Colonic mucosa (tissue), 4 donors: ENCODE results near the gene TMPRSS6. TPM values are rescaled to one million over a fixed set of nuclear protein-coding genes. Genes with fewer than 3 reads are reported as not detected.

Experiments
- DNase-seq: peaks from one replicate; pipeline ENCODE4 v3.0.0-alpha.2; 2020
- H3K27ac ChIP-seq: fragments of 200-600 bp; one replicate; pipeline ENCODE4 v1.8.0; 2021
- H3K27me3 ChIP-seq: fragments of 200-600 bp; one replicate; pipeline ENCODE4 v1.8.0; 2021
- H3K36me3 ChIP-seq: fragments of 200-600 bp; one replicate; pipeline ENCODE4 v1.8.0; 2021
- H3K4me1 ChIP-seq: fragments of 200-600 bp; one replicate; pipeline ENCODE4 v1.8.0; 2021; ENCODE audit warnings: mild to moderate bottlenecking
- H3K4me3 ChIP-seq: fragments of 200-600 bp; one replicate; pipeline ENCODE4 v1.8.0; 2021
- H3K9ac ChIP-seq, 2 donors: one replicate each; pipeline ENCODE4 v1.7.0; 2013; ENCODE audit warnings: control low read depth in 2 of 2, low read depth in 2 of 2, low read length in 2 of 2
- H3K9me3 ChIP-seq: fragments of 200-600 bp; one replicate; pipeline ENCODE4 v1.8.0; 2021
- intact Hi-C: fragments of 100-400 bp; cut with DNase I; formaldehyde crosslinking; loops from one replicate; pipeline ENCODE4 v1.14.1; 2022
- total RNA-seq, 2 donors: library from RNA; stranded (reverse); fragmentation: NEBNext Ultra II Directional in 1 of 2; extraction: Animal tissue kit (Norgen Biotek cat#: 25700) in 1 of 2; gene quantifications; one replicate each; pipeline ENCODE4 v1.2.1, GENCODE V29; 2021
- TF ChIP-seq, protein P1 (sequence below): fragments of 200-600 bp; IDR thresholded peaks from one replicate; pipeline ENCODE4 v1.8.0; 2022; ENCODE audit warnings: antibody characterized with exemption, mild to moderate bottlenecking
- donor health status: healthy.
- donor health status: DM: no; HTN: no; CAD: no.
- donor health status: DM: no; HTN: no; CAD: no.

Gene TMPRSS6
- total RNA-seq, 2 donors from 2014 or later: 0.10 to 1.5 TPM

DNA sequence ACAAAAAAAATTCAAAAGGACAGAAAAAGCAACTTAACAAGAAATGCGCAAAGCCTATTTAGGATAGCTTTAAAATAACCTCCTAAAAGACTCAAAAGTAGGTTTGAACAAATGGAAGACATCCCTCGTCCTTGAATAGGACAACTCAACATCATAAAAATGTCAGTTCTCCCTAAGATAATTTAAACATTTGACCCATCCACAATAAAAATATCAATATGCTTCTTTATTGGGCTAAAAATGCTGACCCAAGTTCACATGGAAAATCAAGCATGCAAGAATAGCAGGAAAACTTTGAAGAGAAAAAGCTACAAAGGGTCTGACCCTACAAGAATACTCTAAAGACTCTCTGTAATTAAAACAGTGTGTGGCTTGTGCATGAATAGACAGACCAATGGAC, 70.0 kb downstream of the TMPRSS6 start:
- no peak overlapping the region for H3K9ac ChIP-seq
- no peak overlapping the region for H3K27ac ChIP-seq
- no peak for DNase-seq
- H3K27me3 ChIP-seq: no peaks in the 10 kb centered on the region
- peaks cover 3% of the 10 kb centered on the region for H3K4me1 ChIP-seq
- intact Hi-C loops: no loop called here
- no peaks in the 10 kb centered on the region for H3K9me3 ChIP-seq
- no peaks in the 10 kb centered on the region for H3K36me3 ChIP-seq
- H3K4me3 ChIP-seq: no peak overlapping the region
- TF ChIP-seq, protein P1, sequence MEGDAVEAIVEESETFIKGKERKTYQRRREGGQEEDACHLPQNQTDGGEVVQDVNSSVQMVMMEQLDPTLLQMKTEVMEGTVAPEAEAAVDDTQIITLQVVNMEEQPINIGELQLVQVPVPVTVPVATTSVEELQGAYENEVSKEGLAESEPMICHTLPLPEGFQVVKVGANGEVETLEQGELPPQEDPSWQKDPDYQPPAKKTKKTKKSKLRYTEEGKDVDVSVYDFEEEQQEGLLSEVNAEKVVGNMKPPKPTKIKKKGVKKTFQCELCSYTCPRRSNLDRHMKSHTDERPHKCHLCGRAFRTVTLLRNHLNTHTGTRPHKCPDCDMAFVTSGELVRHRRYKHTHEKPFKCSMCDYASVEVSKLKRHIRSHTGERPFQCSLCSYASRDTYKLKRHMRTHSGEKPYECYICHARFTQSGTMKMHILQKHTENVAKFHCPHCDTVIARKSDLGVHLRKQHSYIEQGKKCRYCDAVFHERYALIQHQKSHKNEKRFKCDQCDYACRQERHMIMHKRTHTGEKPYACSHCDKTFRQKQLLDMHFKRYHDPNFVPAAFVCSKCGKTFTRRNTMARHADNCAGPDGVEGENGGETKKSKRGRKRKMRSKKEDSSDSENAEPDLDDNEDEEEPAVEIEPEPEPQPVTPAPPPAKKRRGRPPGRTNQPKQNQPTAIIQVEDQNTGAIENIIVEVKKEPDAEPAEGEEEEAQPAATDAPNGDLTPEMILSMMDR: no peak

DNA sequence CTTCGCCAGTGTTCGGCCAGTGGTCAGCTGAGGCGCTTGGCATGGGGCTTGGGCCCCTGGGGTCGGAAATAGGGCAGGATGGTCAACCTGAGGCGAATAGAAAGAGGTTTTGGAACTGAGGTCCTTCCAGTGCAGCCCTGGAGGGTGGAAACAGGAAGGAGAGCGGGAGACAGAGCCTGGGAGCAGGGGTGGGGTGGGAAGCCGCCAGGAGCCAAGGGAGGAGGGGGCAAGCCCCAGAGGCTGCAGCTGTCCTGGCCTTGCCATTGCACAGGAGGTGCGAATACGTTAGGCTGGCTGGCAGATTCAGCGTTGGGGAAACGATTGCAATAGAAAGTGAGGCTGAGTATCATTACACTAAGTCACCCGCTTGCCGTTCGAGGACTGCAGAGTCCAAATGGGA, 71.8 kb downstream of the TMPRSS6 start:
- H3K27me3 ChIP-seq: no peaks in the 10 kb centered on the region
- no peak overlapping the region for H3K4me3 ChIP-seq
- no peak for DNase-seq
- H3K9me3 ChIP-seq: no peaks in the 10 kb centered on the region
- peaks cover 11% of the 10 kb centered on the region for H3K4me1 ChIP-seq
- no peak overlapping the region for H3K9ac ChIP-seq
- H3K27ac ChIP-seq: no peak overlapping the region
- no peaks in the 10 kb centered on the region for H3K36me3 ChIP-seq
- intact Hi-C loops: no loop called here
- TF ChIP-seq, protein P1: no peak

DNA sequence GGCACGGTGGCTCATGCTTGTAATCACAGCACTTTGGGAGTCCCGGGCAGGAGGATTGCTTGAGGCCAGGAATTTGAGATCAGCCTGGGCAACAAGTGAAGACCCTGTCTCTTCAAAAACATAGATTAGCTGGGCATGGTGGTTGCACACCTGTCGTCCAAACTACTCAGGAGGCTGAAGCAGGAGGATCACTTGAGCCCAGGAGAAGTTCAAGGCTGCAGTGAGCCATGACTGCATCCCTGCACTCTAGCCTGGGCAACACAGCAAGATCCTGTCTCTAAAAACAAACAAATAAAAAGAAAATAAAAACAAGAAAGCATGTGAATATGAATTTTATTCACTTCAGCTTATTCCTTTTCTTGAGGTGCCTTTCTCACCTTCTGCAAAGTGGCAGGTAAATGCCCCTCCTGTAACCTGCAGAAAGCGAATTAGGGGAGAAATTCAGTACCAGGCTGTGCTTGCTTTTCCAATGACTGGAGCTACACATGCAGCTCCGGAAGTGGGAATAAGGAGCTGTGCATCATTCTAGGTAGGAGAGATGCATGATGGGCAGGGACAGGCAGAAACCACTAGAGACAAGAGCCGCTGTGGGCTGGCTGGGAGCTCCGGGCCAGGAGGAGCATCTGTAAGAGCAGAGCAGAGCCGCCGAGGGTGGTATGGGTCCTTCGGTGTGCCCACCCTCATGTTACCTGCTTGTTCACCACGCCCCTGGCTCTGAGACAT, 72.7 kb downstream of the TMPRSS6 start:
- TF ChIP-seq, protein P1: no peak
- intact Hi-C loops: no loop called here

DNA sequence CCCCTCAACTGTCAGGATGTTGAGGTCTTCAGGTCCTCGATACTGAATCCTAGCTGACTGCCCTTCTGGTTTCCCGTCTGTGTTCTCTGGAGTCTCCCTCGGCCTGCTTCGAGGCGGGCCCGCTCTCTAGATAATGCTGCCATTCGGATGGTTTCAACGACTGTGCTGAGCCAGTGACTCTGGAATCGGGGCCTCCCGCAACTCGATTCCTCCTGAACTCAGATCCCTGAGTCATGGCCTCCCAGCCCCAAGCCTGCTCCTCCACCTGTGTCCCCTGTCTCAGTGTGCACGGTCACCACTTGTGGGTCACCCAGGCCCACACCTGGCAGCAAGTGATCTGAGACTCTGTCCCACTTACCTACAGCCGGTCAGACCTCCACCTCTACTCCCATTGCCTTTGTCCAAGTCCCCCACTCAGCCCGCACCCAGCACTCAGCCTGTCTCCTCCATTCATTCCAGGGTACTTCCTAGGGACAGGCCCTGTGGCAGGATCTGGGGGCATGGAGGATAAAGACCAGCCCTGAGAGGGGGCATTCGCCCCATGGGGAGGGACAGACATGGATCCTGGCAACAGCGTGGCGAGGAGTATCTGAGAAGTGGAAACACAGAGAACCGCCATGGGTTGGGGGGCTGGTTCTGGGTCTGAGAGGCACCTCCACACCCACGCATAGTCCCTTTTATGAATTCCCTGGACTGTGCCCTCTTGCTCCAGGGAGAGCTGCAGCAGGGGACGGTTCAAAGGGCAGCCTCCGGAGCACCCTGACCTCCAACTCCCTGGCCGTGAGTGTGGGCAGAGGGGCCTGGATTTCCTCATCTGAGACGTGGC, 75.7 kb downstream of the TMPRSS6 start:
- Histone ChIP-seq H3K27ac (peak overlapping the region; percentile 89), H3K4me1 (peaks cover 20% of the 10 kb centered on the region), H3K4me3 (no peak overlapping the region), H3K27me3 (no peaks in the 10 kb centered on the region), H3K9me3 (no peaks in the 10 kb centered on the region), H3K36me3 (peaks cover 10% of the 10 kb centered on the region), H3K9ac (peak overlapping the region; percentile 40 to 55)
- DNase-seq: peak; percentile 63
- TF ChIP-seq, protein P1: no peak
- intact Hi-C loops: no loop called here

More for the DNA sequence above, 72.7 kb downstream of the TMPRSS6 start:
- Histone ChIP-seq H3K9ac (no peak overlapping the region), H3K27ac (no peak overlapping the region), H3K27me3 (no peaks in the 10 kb centered on the region), H3K4me3 (no peak overlapping the region), H3K9me3 (no peaks in the 10 kb centered on the region), H3K36me3 (no peaks in the 10 kb centered on the region), H3K4me1 (peaks cover 17% of the 10 kb centered on the region)
- DNase-seq: no peak

DNA sequence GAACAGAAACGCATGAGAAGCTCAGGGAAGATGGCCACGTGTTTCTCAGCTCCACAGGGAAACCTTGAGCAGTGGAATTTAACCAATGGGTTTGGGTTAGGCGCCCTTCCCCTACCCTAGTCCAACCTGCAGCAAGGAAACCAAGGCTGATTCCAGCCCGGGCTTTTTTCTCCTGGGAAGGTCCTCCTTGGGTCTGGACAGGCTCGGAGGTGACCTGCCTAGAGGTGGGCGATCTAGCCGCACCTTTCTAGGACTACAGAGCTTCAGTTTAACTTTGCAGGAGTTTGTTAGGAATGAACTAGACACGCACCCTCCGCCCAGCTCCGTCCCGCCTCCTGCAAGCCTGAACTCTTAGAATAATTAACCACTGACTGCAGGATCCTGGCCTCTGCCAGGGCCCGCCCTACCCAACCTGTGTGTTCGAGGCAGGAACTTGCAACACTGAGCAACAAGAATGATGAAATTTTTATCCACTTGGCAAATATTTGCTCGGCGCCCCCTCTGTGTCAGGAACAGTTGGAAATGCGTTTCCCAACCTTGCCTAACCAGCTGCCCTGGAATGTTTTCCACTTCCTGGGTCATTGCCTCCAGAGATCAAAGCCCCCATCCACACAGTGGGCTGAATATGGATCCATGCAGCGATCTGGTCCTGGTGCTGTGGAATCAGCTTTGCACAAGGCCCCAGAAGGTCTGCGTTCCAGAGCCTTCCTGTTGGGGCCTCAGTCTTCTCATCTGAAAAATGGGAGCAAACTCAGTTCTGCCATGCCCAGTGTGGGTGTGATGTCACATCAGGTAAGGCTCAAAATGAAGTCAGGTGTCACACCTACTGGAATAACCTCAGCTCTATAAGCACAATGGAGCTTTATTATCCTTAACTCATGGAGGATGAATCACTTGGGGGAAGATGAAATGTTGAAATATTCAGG, 76.7 kb downstream of the TMPRSS6 start:
- DNase-seq: peak; percentile 89
- H3K4me1 ChIP-seq: peaks cover 20% of the 10 kb centered on the region
- H3K9ac ChIP-seq: peak overlapping the region; percentile 55
- no peaks in the 10 kb centered on the region for H3K27me3 ChIP-seq
- H3K36me3 ChIP-seq: peaks cover 10% of the 10 kb centered on the region
- intact Hi-C loops: no loop called here
- H3K9me3 ChIP-seq: no peaks in the 10 kb centered on the region
- H3K27ac ChIP-seq: peak overlapping the region; percentile 89
- no peak overlapping the region for H3K4me3 ChIP-seq
- TF ChIP-seq, protein P1: no peak
